ENCODE measurements around the gene ZNF503. TPM values are rescaled to one million over a fixed set of nuclear protein-coding genes. Genes with fewer than 3 reads are reported as not detected.
A peak's percentile ranks its signal among the peaks of the same experiment; 100 is the strongest.

Gene ZNF503
- total RNA-seq, 4 donors from 2014 or later = 9.9 to 15.9 (median 12.0) TPM

DNA sequence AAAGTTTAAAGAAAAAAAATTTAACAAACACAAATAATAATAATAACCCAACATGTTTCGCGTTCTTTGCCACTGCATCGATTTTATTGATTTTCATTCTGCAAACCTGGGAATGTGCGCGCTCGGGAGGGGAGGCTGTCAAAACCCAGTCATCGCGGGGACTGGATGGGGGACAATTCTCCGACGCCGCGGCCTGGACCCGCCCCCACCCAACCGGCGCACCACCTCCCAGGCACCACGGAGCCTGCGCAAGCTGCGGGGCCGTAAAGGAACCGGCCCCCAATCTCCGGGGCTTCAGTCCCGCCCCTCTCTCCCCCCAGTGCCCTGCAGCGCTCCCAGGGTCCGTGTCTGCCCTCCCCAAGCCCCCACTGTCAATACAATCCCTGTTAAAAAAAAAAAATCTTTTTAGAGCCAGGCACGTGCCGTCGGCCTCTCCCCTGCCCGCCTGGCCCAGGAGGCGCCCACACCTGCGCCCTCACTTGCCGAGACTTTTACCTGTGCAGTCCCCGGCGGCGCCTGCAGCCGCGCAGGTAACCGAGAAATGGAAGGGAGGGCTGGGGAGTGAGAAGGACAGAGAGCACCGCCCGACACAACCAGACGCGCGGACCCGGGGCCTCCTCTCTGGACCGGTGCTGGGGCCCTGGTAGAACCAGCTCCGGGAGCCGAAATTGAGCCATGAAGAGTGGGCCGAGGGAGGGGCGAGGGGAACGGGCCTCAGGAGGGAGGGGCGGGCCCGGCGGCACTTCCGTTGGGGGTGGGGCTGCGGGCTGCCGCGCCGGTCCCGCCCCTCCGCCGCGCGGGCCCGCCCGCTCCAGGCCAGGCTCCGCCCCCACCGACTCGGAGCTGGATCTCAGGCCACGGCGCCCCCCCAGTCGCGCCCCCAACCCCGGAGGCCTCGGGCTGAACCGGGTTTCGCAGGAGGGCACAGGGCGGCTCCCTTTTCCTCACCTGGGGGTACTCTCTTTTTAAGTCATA lies 7.6 kb upstream of the ZNF503 start:
- Histone ChIP-seq H3K9me3 (no peaks in the 10 kb centered on the region), H3K36me3 (no peaks in the 10 kb centered on the region), H3K4me1 (peaks cover 0 to 39% (median 5%) of the 10 kb centered on the region in 4 donors), H3K27ac (peak overlapping the region; percentile 71 to 92 (median 81)), H3K27me3 (peaks cover 0 to 4% of the 10 kb centered on the region in 2 donors), H3K4me3 (peak overlapping the region; percentile 57 to 87 (median 64))
- peak in 1 of 2 donors; percentile 52 for DNase-seq (ENCODE audit: low spot score in 2 of 2)
- WGBS, 2 donors = 1% methylated on average over 44 to 73 of the region's 76 CpGs
- TF ChIP-seq, protein P1, sequence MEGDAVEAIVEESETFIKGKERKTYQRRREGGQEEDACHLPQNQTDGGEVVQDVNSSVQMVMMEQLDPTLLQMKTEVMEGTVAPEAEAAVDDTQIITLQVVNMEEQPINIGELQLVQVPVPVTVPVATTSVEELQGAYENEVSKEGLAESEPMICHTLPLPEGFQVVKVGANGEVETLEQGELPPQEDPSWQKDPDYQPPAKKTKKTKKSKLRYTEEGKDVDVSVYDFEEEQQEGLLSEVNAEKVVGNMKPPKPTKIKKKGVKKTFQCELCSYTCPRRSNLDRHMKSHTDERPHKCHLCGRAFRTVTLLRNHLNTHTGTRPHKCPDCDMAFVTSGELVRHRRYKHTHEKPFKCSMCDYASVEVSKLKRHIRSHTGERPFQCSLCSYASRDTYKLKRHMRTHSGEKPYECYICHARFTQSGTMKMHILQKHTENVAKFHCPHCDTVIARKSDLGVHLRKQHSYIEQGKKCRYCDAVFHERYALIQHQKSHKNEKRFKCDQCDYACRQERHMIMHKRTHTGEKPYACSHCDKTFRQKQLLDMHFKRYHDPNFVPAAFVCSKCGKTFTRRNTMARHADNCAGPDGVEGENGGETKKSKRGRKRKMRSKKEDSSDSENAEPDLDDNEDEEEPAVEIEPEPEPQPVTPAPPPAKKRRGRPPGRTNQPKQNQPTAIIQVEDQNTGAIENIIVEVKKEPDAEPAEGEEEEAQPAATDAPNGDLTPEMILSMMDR (IDR thresholded peaks at IDR 0.05) = peak in 1 of 5 experiments; percentile 16
- TF ChIP-seq POLR2A (IDR thresholded peaks at IDR 0.05) (no peak), EP300 (IDR thresholded peaks at IDR 0.05) (peak in 1 of 2 donors; percentile 72)

DNA sequence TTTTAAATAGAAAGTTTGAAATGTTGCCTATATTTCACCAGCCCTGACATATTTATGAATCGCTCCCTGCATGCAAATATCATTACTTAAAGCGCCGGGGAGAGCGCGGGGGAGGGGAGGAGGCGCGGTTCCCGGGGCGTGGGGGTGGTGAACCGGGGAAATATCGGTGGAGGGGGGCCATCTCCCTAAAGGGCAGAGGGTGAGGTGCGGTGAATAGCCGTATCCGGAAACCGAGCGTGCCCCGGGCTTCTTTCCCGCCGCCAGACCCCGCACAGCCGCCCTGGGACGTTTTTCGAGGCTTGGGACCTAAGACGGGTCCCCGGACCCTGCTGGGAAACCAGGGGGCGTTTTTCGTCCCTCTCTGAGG lies 6.9 kb upstream of the ZNF503 start:
- no peak for DNase-seq (ENCODE audit: low spot score in 2 of 2)
- Histone ChIP-seq H3K27ac (peak overlapping the region; percentile 71 to 92 (median 81)), H3K4me3 (peak overlapping the region; percentile 57 to 87 (median 64)), H3K4me1 (peaks cover 0 to 45% (median 6%) of the 10 kb centered on the region in 4 donors), H3K27me3 (peaks cover 0 to 4% of the 10 kb centered on the region in 2 donors), H3K36me3 (no peaks in the 10 kb centered on the region), H3K9me3 (no peaks in the 10 kb centered on the region)
- TF ChIP-seq, protein P1 (IDR thresholded peaks at IDR 0.05) = no peak
- TF ChIP-seq EP300 (IDR thresholded peaks at IDR 0.05) (no peak), POLR2A (IDR thresholded peaks at IDR 0.05) (no peak)
- 2% methylated on average over 27 of the region's 27 CpGs for WGBS, 2 donors

DNA sequence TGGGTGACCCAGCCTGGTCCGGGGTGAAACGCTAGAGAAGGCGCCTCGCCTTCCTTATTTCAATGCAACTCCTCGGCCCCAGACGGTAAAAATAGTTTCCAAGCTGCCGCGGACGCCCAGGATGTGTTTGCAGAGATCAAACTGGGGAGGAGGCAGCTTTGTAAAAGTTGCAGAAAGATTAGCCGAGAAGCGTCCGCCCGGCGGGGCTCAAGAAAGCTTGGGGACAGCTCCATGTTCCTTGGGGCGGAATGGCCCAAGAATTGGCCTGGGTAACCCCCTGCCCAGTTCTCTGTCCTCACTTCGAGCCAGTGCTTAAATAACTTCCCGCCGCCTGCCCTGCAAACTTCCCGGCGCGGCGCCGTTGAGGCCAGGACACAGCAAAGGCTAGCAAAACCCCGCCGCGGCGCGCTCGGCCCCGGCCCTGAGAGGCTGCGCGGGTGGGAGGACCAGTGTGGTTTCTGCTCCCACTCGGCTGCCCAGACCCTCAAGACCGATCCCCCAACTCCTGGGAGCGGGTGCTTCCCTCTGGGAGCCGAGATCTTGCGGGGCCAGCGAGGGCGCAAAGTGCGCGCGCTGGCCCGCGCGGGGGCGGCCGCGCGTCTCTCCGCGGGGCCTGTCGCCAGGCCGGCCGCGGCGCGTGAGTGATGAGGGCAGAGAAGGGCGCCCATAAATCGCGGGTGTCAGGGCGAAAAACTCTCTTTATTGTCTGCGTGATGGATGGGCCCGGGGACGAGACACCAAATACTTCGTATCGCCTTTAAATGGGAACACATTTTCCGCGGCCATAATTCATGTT lies 6.3 kb upstream of the ZNF503 start:
- peak overlapping the region; percentile 57 to 87 (median 64) for H3K4me3 ChIP-seq
- peaks cover 0 to 45% (median 6%) of the 10 kb centered on the region in 4 donors for H3K4me1 ChIP-seq
- peaks cover 0 to 4% of the 10 kb centered on the region in 2 donors for H3K27me3 ChIP-seq
- H3K36me3 ChIP-seq = no peaks in the 10 kb centered on the region
- TF ChIP-seq, protein P1 (IDR thresholded peaks at IDR 0.05) = peak in 3 of 5 experiments; percentile 9 to 25 (median 23)
- TF ChIP-seq EP300 (IDR thresholded peaks at IDR 0.05) = no peak
- no peak for TF ChIP-seq POLR2A (IDR thresholded peaks at IDR 0.05)
- H3K9me3 ChIP-seq = no peaks in the 10 kb centered on the region
- H3K27ac ChIP-seq = peak overlapping the region; percentile 71 to 92 (median 81)
- DNase-seq (ENCODE audit: low spot score in 2 of 2) = no peak
- WGBS, 2 donors = 11 to 21% methylated on average over 49 to 52 of the region's 68 CpGs

DNA sequence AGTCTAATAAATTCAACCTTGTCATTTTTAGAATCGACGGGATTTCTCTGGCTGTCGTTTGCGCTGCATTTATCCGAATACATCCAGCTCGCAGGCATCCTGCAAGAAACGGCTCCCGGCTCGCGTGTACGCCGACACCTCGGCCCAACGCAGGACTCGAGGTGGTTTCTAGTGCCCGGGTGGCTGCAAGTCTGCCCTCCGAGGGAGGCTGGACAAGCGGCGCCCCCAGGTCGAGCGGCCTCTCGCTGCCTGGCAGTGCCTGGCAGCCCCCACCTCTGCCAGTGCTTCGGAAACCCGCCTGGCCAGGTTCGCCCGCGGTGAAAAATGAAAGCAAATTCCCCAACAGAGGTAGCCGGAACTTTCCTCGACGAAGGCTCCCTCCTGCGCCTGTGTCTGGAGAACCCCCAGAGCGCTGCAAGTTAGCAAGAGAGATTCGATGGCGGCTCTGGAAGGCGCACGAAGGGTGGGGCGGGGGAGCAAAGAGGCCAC lies 5.7 kb upstream of the ZNF503 start:
- WGBS, 2 donors = 77 to 86% methylated on average over 37 of the region's 37 CpGs
- H3K4me1 ChIP-seq = peaks cover 0 to 45% (median 6%) of the 10 kb centered on the region in 4 donors
- peak overlapping the region; percentile 71 to 92 (median 81) for H3K27ac ChIP-seq
- TF ChIP-seq POLR2A (IDR thresholded peaks at IDR 0.05) = no peak
- TF ChIP-seq EP300 (IDR thresholded peaks at IDR 0.05) = no peak
- TF ChIP-seq, protein P1 (IDR thresholded peaks at IDR 0.05) = no peak
- H3K4me3 ChIP-seq = peak overlapping the region; percentile 1 to 65 (median 60)
- H3K27me3 ChIP-seq = peaks cover 0 to 4% of the 10 kb centered on the region in 2 donors
- DNase-seq (ENCODE audit: low spot score in 2 of 2) = no peak
- no peaks in the 10 kb centered on the region for H3K9me3 ChIP-seq
- no peaks in the 10 kb centered on the region for H3K36me3 ChIP-seq
